ENCODE results near the gene G3BP2.

- TF ChIP-seq, protein P1, sequence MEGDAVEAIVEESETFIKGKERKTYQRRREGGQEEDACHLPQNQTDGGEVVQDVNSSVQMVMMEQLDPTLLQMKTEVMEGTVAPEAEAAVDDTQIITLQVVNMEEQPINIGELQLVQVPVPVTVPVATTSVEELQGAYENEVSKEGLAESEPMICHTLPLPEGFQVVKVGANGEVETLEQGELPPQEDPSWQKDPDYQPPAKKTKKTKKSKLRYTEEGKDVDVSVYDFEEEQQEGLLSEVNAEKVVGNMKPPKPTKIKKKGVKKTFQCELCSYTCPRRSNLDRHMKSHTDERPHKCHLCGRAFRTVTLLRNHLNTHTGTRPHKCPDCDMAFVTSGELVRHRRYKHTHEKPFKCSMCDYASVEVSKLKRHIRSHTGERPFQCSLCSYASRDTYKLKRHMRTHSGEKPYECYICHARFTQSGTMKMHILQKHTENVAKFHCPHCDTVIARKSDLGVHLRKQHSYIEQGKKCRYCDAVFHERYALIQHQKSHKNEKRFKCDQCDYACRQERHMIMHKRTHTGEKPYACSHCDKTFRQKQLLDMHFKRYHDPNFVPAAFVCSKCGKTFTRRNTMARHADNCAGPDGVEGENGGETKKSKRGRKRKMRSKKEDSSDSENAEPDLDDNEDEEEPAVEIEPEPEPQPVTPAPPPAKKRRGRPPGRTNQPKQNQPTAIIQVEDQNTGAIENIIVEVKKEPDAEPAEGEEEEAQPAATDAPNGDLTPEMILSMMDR (conservative IDR thresholded peaks at IDR 0.05 in 1 of 2, IDR thresholded peaks at IDR 0.05 in 1 of 2; ENCODE audit: extremely low read depth in 1 of 2, insufficient read depth in 1 of 2, low read depth in 1 of 2, low read length in 2 of 2), result no peak
- TF ChIP-seq EZH2 (IDR thresholded peaks at IDR 0.05; ENCODE audit: borderline replicate concordance, low read length), result no peak
These were observed 37.0 kb upstream of the G3BP2 start for GRCh38 chr4:75710246-75710645.

All from mammary epithelial cell (primary cell).